OCI-LY1 (cell line): ENCODE data around the gene MED4.

ENCODE experiments used
- H2AFZ ChIP-seq: fragments of 200-600 bp; sonication (generic), shearing (Covaris generic); 2 replicates; pipeline ENCODE4 v1.6.0; 2014; ENCODE audit warnings: antibody characterized with exemption, mild to moderate bottlenecking, low read length
- H3F3A ChIP-seq: fragments of 200-600 bp; sonication (generic), shearing (Covaris generic); 2 replicates; pipeline ENCODE4 v1.6.0; 2014; ENCODE audit warnings: mild to moderate bottlenecking, antibody characterized with exemption, low read length, moderate library complexity; ENCODE audit not compliant: insufficient read depth
- H3K27ac ChIP-seq: fragments of 200-600 bp; sonication (generic); 2 replicates; pipeline ENCODE4 v1.5.1; 2014; ENCODE audit warnings: low read length, mixed run types, mild to moderate bottlenecking, low read depth; ENCODE audit not compliant: poor library complexity, severe bottlenecking
- H3K27me3 ChIP-seq: fragments of 200-600 bp; sonication (generic); 2 replicates; pipeline ENCODE4 v1.6.0; 2014; ENCODE audit warnings: antibody characterized with exemption, mild to moderate bottlenecking, low read length, moderate library complexity; ENCODE audit not compliant: insufficient read depth
- H3K36me3 ChIP-seq: fragments of 200-600 bp; sonication (generic); 2 replicates; pipeline ENCODE4 v1.6.1; 2014; ENCODE audit warnings: mild to moderate bottlenecking, antibody characterized with exemption, low read length, moderate library complexity, mixed read lengths; ENCODE audit not compliant: insufficient read depth
- H3K4me1 ChIP-seq: fragments of 200-600 bp; sonication (generic); 2 replicates; pipeline ENCODE4 v1.5.1; 2014; ENCODE audit warnings: mild to moderate bottlenecking, low read length, moderate library complexity; ENCODE audit not compliant: insufficient read depth, severe bottlenecking
- H3K4me2 ChIP-seq: fragments of 200-600 bp; sonication (generic), shearing (Covaris generic); 2 replicates; pipeline ENCODE4 v1.6.1; 2014; ENCODE audit warnings: low read length
- H3K4me3 ChIP-seq: fragments of 200-600 bp; sonication (generic); 2 replicates; pipeline ENCODE4 v1.5.1; 2014; ENCODE audit warnings: low read length, low read depth, mild to moderate bottlenecking, mixed read lengths; ENCODE audit not compliant: poor library complexity, severe bottlenecking
- H3K79me2 ChIP-seq: fragments of 200-600 bp; shearing (Covaris generic); 2 replicates; pipeline ENCODE4 v1.6.1; 2016; ENCODE audit warnings: mixed run types, low read length, mixed read lengths; ENCODE audit not compliant: insufficient read depth
- H3K9ac ChIP-seq: fragments of 200-600 bp; sonication (generic), shearing (Covaris generic); 2 replicates; pipeline ENCODE4 v1.6.1; 2014; ENCODE audit warnings: mild to moderate bottlenecking, low read length, mixed read lengths
- H3K9me2 ChIP-seq: fragments of 200-600 bp; sonication (generic), shearing (Covaris generic); 2 replicates; pipeline ENCODE4 v1.6.1; 2014; ENCODE audit warnings: low read depth, mild to moderate bottlenecking, low read length, mixed read lengths
- H3K9me3 ChIP-seq: fragments of 200-600 bp; shearing (Covaris generic); 2 replicates; pipeline ENCODE4 v1.6.1; 2014; ENCODE audit warnings: low read length, mixed read lengths
- H4K20me1 ChIP-seq: fragments of 200-600 bp; sonication (generic), shearing (Covaris generic); 2 replicates; pipeline ENCODE4 v1.6.0; 2016; ENCODE audit warnings: mild to moderate bottlenecking, low read length; ENCODE audit not compliant: insufficient read depth
- EZH2 ChIP-seq: fragments of 200-600 bp; sonication (generic), shearing (Covaris generic); IDR thresholded peaks from 2 replicates; pipeline ENCODE4 v1.8.0; 2017; ENCODE audit warnings: borderline replicate concordance, mixed run types, mild to moderate bottlenecking, antibody characterized with exemption, low read length, moderate library complexity, mixed read lengths
- TF ChIP-seq, protein P1 (sequence below): fragments of 200-600 bp; sonication (generic), shearing (Covaris generic); IDR thresholded peaks from 2 replicates; pipeline ENCODE4 v1.5.1; 2017; ENCODE audit warnings: mild to moderate bottlenecking, antibody characterized with exemption, low read length, moderate library complexity, mixed read lengths

The MED4 gene

DNA sequence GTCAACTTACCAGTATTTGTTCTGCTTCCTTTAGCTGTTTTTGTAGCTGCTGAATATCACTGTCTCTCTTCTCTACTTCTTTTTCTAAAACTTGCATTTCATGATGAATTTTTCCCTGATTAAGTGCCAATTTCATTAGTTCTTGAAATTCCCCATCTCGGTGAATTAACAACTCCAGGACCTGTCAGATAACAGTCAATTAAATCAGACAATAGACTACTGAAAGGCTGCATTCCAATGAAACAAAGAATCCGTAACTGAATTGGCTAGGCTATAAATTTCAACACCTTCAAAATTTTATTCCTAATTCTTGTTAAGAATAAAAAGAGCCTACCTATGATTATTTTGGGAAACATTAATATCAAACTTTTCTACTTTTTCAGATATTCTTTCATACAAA is 8.6 kb downstream of the MED4 start:
- no peak overlapping the region for H3K4me3 ChIP-seq
- H3K4me2 ChIP-seq = no peak overlapping the region
- no peak overlapping the region for H3K9ac ChIP-seq
- no peaks in the 10 kb centered on the region for H3F3A ChIP-seq
- H3K4me1 ChIP-seq = no peaks in the 10 kb centered on the region
- peaks cover 51% of the 10 kb centered on the region for H3K36me3 ChIP-seq
- H4K20me1 ChIP-seq = no peaks in the 10 kb centered on the region
- no peak overlapping the region for H2AFZ ChIP-seq
- H3K27ac ChIP-seq = no peak overlapping the region
- H3K79me2 ChIP-seq = peaks cover 44% of the 10 kb centered on the region
- no peaks in the 10 kb centered on the region for H3K27me3 ChIP-seq
- H3K9me2 ChIP-seq = no peaks in the 10 kb centered on the region
- H3K9me3 ChIP-seq = no peaks in the 10 kb centered on the region
- TF ChIP-seq, protein P1, sequence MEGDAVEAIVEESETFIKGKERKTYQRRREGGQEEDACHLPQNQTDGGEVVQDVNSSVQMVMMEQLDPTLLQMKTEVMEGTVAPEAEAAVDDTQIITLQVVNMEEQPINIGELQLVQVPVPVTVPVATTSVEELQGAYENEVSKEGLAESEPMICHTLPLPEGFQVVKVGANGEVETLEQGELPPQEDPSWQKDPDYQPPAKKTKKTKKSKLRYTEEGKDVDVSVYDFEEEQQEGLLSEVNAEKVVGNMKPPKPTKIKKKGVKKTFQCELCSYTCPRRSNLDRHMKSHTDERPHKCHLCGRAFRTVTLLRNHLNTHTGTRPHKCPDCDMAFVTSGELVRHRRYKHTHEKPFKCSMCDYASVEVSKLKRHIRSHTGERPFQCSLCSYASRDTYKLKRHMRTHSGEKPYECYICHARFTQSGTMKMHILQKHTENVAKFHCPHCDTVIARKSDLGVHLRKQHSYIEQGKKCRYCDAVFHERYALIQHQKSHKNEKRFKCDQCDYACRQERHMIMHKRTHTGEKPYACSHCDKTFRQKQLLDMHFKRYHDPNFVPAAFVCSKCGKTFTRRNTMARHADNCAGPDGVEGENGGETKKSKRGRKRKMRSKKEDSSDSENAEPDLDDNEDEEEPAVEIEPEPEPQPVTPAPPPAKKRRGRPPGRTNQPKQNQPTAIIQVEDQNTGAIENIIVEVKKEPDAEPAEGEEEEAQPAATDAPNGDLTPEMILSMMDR = no peak
- TF ChIP-seq EZH2 = no peak

DNA sequence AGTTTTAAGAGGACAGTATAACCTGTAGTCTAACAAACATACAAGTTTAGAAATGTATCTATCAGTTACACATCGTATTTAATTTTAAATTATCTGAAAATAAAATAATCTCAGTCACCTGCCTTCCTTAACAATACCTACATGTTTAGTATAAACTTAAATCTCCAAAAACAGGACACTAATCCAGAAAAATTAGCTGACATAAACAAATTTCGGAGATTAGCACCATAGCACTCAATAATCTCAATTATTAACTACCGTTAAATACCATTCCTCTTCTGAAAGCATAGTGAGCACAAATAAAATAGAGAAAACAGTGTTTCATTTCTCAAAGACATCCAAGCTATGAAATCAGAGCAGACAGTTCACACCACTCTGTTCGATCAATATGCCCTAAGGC is 13.2 kb downstream of the MED4 start:
- TF ChIP-seq EZH2 = no peak
- TF ChIP-seq, protein P1 = no peak

DNA sequence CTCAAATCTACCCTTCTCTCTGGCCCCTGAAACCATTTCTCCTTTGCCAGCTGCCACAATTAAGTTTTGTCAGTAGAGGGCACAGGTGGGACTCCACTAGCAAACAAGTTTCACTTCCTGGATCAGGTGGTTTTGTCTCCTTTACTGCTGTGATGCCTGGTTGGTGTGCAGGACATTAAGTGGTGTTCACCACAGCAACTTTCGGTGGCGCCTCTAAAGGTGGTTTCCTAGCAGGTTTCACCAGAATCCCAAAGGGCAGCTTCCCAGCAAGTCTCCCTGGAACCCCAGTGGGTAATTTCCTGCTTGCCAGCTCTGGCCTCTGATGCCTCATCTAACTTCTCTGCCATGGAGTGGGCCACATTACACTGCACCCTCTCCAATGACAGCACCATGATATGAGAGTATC is 16.6 kb downstream of the MED4 start:
- H3K9ac ChIP-seq = no peak overlapping the region

More for the DNA sequence above, 13.2 kb downstream of the MED4 start:
- Histone ChIP-seq H3K4me3 (no peak overlapping the region), H3K4me2 (no peak overlapping the region), H3K9ac (no peak overlapping the region), H3K4me1 (peaks cover 7% of the 10 kb centered on the region), H3K9me2 (no peaks in the 10 kb centered on the region), H3K27ac (no peak overlapping the region), H3K79me2 (peaks cover 4% of the 10 kb centered on the region; the same call in 1 of the 2 replicates), H3K9me3 (no peaks in the 10 kb centered on the region), H3K36me3 (peaks cover 83% of the 10 kb centered on the region), H3K27me3 (no peaks in the 10 kb centered on the region), H4K20me1 (no peaks in the 10 kb centered on the region), H2AFZ (no peak overlapping the region), H3F3A (no peaks in the 10 kb centered on the region)

More for the DNA sequence above, 16.6 kb downstream of the MED4 start:
- H3K4me2 ChIP-seq = no peak overlapping the region
- no peaks in the 10 kb centered on the region for H4K20me1 ChIP-seq
- no peaks in the 10 kb centered on the region for H3K9me2 ChIP-seq
- H3K27ac ChIP-seq = peak overlapping the region; percentile 53
- TF ChIP-seq, protein P1 = peak; percentile 69
- TF ChIP-seq EZH2 = no peak
- no peaks in the 10 kb centered on the region for H3F3A ChIP-seq
- H3K79me2 ChIP-seq = no peaks in the 10 kb centered on the region
- H3K9me3 ChIP-seq = no peaks in the 10 kb centered on the region
- no peaks in the 10 kb centered on the region for H3K27me3 ChIP-seq
- no peak overlapping the region for H2AFZ ChIP-seq
- H3K36me3 ChIP-seq = peaks cover 93% of the 10 kb centered on the region
- no peak overlapping the region for H3K4me3 ChIP-seq
- peaks cover 7% of the 10 kb centered on the region for H3K4me1 ChIP-seq
